GM06990 (cell line): ENCODE results near the gene PLA2G4F.

ENCODE experiments used
- DNase-seq: peaks from one replicate; pipeline ENCODE4 v3.0.0-alpha.2; 2011; ENCODE audit not compliant: insufficient read length; ENCODE audit errors: extremely low read depth
- H3K27me3 ChIP-seq: replicated peaks from 2 replicates; pipeline ENCODE4 v1.6.0; 2011; ENCODE audit warnings: low read length; ENCODE audit not compliant: control insufficient read depth, insufficient read depth
- H3K36me3 ChIP-seq: 2 replicates; pipeline ENCODE4 v1.5.1; 2011; ENCODE audit warnings: low read length; ENCODE audit not compliant: control insufficient read depth, insufficient read depth
- H3K4me3 ChIP-seq: replicated peaks from 2 replicates; pipeline ENCODE4 v1.5.1; 2011; ENCODE audit warnings: low read depth, mild to moderate bottlenecking, control low read depth, low read length
- CTCF ChIP-seq: IDR thresholded peaks from 2 replicates; pipeline ENCODE4 v1.5.1; 2011; ENCODE audit warnings: low read length, control low read depth, mild to moderate bottlenecking, inconsistent platforms; ENCODE audit not compliant: insufficient read depth, poor library complexity, severe bottlenecking

Gene PLA2G4F

GRCh38 chr15:42137461-42138261 is 18.8 kb downstream of the PLA2G4F start:
- Histone ChIP-seq H3K27me3 (no peaks in the 10 kb centered on the region; the same call in 1 of the 2 replicates), H3K36me3 (no peaks in the 10 kb centered on the region), H3K4me3 (no peak overlapping the region)
- DNase-seq = no peak
- TF ChIP-seq CTCF = peak; percentile 60

GRCh38 chr15:42136513-42136912 is 19.9 kb downstream of the PLA2G4F start:
- no peak for DNase-seq
- H3K36me3 ChIP-seq = no peaks in the 10 kb centered on the region

GRCh38 chr15:42135351-42135750 is 21.1 kb downstream of the PLA2G4F start:
- Histone ChIP-seq H3K4me3 (no peak overlapping the region), H3K36me3 (no peaks in the 10 kb centered on the region), H3K27me3 (no peaks in the 10 kb centered on the region; the same call in 1 of the 2 replicates)
- no peak for DNase-seq
- no peak for TF ChIP-seq CTCF

More at GRCh38 chr15:42136513-42136912, 19.9 kb downstream of the PLA2G4F start:
- no peak overlapping the region for H3K4me3 ChIP-seq
- no peak for TF ChIP-seq CTCF
- H3K27me3 ChIP-seq = no peaks in the 10 kb centered on the region; the same call in 1 of the 2 replicates

GRCh38 chr15:42134617-42135245 is 21.7 kb downstream of the PLA2G4F start:
- DNase-seq = no peak

GRCh38 chr15:42133886-42134502 is 22.4 kb downstream of the PLA2G4F start:
- Histone ChIP-seq H3K27me3 (no peaks in the 10 kb centered on the region; the same call in 1 of the 2 replicates), H3K36me3 (no peaks in the 10 kb centered on the region), H3K4me3 (no peak overlapping the region)
- no peak for DNase-seq
- peak; percentile 93 for TF ChIP-seq CTCF

More at GRCh38 chr15:42134617-42135245, 21.7 kb downstream of the PLA2G4F start:
- Histone ChIP-seq H3K36me3 (no peaks in the 10 kb centered on the region), H3K27me3 (no peaks in the 10 kb centered on the region; the same call in 1 of the 2 replicates), H3K4me3 (no peak overlapping the region)
- TF ChIP-seq CTCF = no peak
